HCT116 (cell line): ENCODE data around the gene MTHFD2L. TPM values are rescaled to one million over a fixed set of nuclear protein-coding genes. Genes with fewer than 3 reads are reported as not detected.

Experiments
- ATAC-seq: fragments of 200-7000 bp; cut with Tn5 transposase; 2 replicates; pipeline ENCODE4 v1.9.1; 2020; ENCODE audit warnings: mild to moderate bottlenecking, moderate library complexity
- BruUV-seq: library from RNA; stranded (reverse); fragments of 400-500 nt; replicated peaks from 2 replicates; lab custom pipeline; 2021; lab: Mats Ljungman, UMichigan
- CTCF ChIA-PET: fragments of 300-600 bp; sonication (Branson Sonifier 250); formaldehyde crosslinking; loops from one replicate; lab custom pipeline; 2021; ENCODE audit warnings: antibody characterized with exemption; lab: Charles Lee
- POLR2A ChIA-PET: fragments of 300-600, 350-600 bp; sonication (Branson Sonifier 250); formaldehyde crosslinking; loops from one replicate; lab custom pipeline; 2021; ENCODE audit warnings: antibody characterized with exemption; lab: Charles Lee
- RAD21 ChIA-PET, 2 experiments: fragments of 300-600 bp; sonication (Branson Sonifier 250); formaldehyde crosslinking; loops; one replicate each; lab custom pipeline; 2023; ENCODE audit warnings: low total read pairs in 2 of 2; ENCODE audit not compliant: uncharacterized antibody in 2 of 2, unreplicated experiment in 2 of 2, low non-redundant PET in 1 of 2; lab: Charles Lee
- DNase-seq: peaks from one replicate; pipeline ENCODE4 v3.0.0-alpha.2; 2010; ENCODE audit warnings: low read depth, low spot score
- H2AFZ ChIP-seq: fragments of 200-600 bp; shearing (Covaris generic), sonication (generic); 2 replicates; pipeline ENCODE4 v1.6.1; 2017; ENCODE audit warnings: low read depth, mixed run types, mixed read lengths, antibody characterized with exemption, low read length; ENCODE audit not compliant: poor library complexity, severe bottlenecking
- H3K27ac ChIP-seq: 2 replicates; pipeline ENCODE4 v1.5.1; 2012; ENCODE audit warnings: low read depth, low read length
- H3K27me3 ChIP-seq: fragments of 200-600 bp; sonication (generic); 2 replicates; pipeline ENCODE4 v1.6.1; 2016; ENCODE audit warnings: mixed run types, low read length, mixed read lengths; ENCODE audit not compliant: insufficient read depth
- H3K36me3 ChIP-seq, 2 experiments: fragments of 200-500 bp in 1 of 2; fragments of 200-600 bp in 1 of 2; sonication (Bioruptor generic) in 1 of 2; sonication (generic) in 1 of 2; 2 replicates each; pipeline versions ENCODE4 v1.5.1 to v1.6.1; 2014 to 2016; ENCODE audit warnings: low read length in 2 of 2, inconsistent platforms in 1 of 2, mixed read lengths in 1 of 2, mixed run types in 1 of 2; ENCODE audit not compliant: insufficient read depth in 2 of 2, control insufficient read depth in 1 of 2
- H3K4me1 ChIP-seq, 2 experiments: fragments of 200-600 bp in 1 of 2; sonication (generic) in 1 of 2; 2 replicates each; pipeline versions ENCODE4 v1.5.1 to v1.6.1; 2012 to 2017; ENCODE audit warnings: low read length in 2 of 2, inconsistent platforms in 1 of 2, mild to moderate bottlenecking in 1 of 2, mixed read lengths in 1 of 2, mixed run types in 1 of 2, moderate library complexity in 1 of 2; ENCODE audit not compliant: insufficient read depth in 2 of 2, control insufficient read depth in 1 of 2
- H3K4me2 ChIP-seq: fragments of 200-600 bp; sonication (generic); 2 replicates; pipeline ENCODE4 v1.6.1; 2017; ENCODE audit warnings: mixed run types, low read length, mixed read lengths
- H3K4me3 ChIP-seq, 2 experiments: fragments of 200-600 bp in 1 of 2; sonication (generic) in 1 of 2; replicated peaks in 1 of 2; 2 replicates each; pipeline ENCODE4 v1.5.1; 2011 to 2016; ENCODE audit warnings: low read length in 2 of 2, control low read depth in 1 of 2, low read depth in 1 of 2, mild to moderate bottlenecking in 1 of 2, mixed read lengths in 1 of 2, mixed run types in 1 of 2
- H3K79me2 ChIP-seq: fragments of 200-600 bp; sonication (generic); 2 replicates; pipeline ENCODE4 v1.6.1; 2017; ENCODE audit warnings: mild to moderate bottlenecking, mixed run types, low read length, moderate library complexity, mixed read lengths; ENCODE audit not compliant: insufficient read depth
- H3K9ac ChIP-seq: fragments of 200-600 bp; sonication (generic); 2 replicates; pipeline ENCODE4 v1.6.1; 2016; ENCODE audit warnings: low read length, mixed read lengths
- H3K9me2 ChIP-seq: fragments of 200-600 bp; sonication (generic), shearing (Covaris generic); 2 replicates; pipeline ENCODE4 v1.6.1; 2017; ENCODE audit warnings: mixed run types, mild to moderate bottlenecking, moderate library complexity; ENCODE audit not compliant: insufficient read depth
- H3K9me3 ChIP-seq, 2 experiments: fragments of 200-500 bp in 1 of 2; fragments of 200-600 bp in 1 of 2; sonication (Bioruptor generic) in 1 of 2; sonication (generic) in 1 of 2; 2 replicates each; pipeline ENCODE4 v1.6.1; 2014 to 2017; ENCODE audit warnings: low read length in 2 of 2, mixed read lengths in 2 of 2, inconsistent platforms in 1 of 2, low read depth in 1 of 2, mild to moderate bottlenecking in 1 of 2, mixed run types in 1 of 2, moderate library complexity in 1 of 2; ENCODE audit not compliant: control insufficient read depth in 1 of 2, insufficient read depth in 1 of 2
- H4K20me1 ChIP-seq: fragments of 200-600 bp; sonication (generic), shearing (Covaris generic); 2 replicates; pipeline ENCODE4 v1.6.1; 2017; ENCODE audit warnings: mixed run types, mild to moderate bottlenecking, moderate library complexity; ENCODE audit not compliant: insufficient read depth
- CEBPB ChIP-seq: IDR thresholded peaks from 2 replicates; pipeline ENCODE4 v1.6.1; 2012; ENCODE audit warnings: low read depth
- JUND ChIP-seq: IDR thresholded peaks from 2 replicates; pipeline ENCODE4 v1.6.1; 2012
- POLR2AphosphoS5 ChIP-seq: IDR thresholded peaks from 2 replicates; pipeline ENCODE4 v1.6.1; 2011; ENCODE audit warnings: mild to moderate bottlenecking, low read depth, low read length, moderate library complexity
- SIN3A ChIP-seq: IDR thresholded peaks from 2 replicates; pipeline ENCODE4 v1.6.1; 2012; ENCODE audit warnings: low read depth
- SRF ChIP-seq: IDR thresholded peaks from 2 replicates; pipeline ENCODE4 v1.6.1; 2012; ENCODE audit warnings: low read depth
- YY1 ChIP-seq: IDR thresholded peaks from 2 replicates; pipeline ENCODE4 v1.6.1; 2011; ENCODE audit warnings: low read length, low read depth, moderate library complexity, mild to moderate bottlenecking; ENCODE audit not compliant: insufficient replicate concordance; ENCODE audit errors: extremely low read depth
- ZFX ChIP-seq: fragments of 450-650 bp; IDR thresholded peaks from 2 replicates; pipeline ENCODE4 v1.6.1; 2017
- ZNF274 ChIP-seq: fragments of 200-500 bp; sonication (Bioruptor generic); IDR thresholded peaks from 2 replicates; pipeline ENCODE4 v1.6.1; 2014; ENCODE audit warnings: mild to moderate bottlenecking, low read depth, low read length, inconsistent platforms
- intact Hi-C: fragments of 100-400 bp; cut with micrococcal nuclease; formaldehyde crosslinking; loops from 2 replicates; pipeline ENCODE4 v1.10.0; 2022
- total RNA-seq: library from RNA; stranded (reverse); gene quantifications from one replicate; pipeline ENCODE4 v1.2.1, GENCODE V29; 2021; ENCODE audit not compliant: unreplicated experiment
- TF ChIP-seq, protein P1 (sequence below): IDR thresholded peaks from 2 replicates; pipeline ENCODE4 v1.6.1; 2011; ENCODE audit warnings: mild to moderate bottlenecking, low read length, moderate library complexity; ENCODE audit not compliant: insufficient replicate concordance; ENCODE audit errors: extremely low read depth
- TF ChIP-seq, protein P2 (sequence below): IDR thresholded peaks from 2 replicates; pipeline ENCODE4 v1.6.1; 2012; ENCODE audit warnings: low read depth
- TF ChIP-seq, protein P3 (sequence below), 3 experiments: fragments of 200-600 bp in 1 of 3; sonication (generic) in 1 of 3; IDR thresholded peaks in 2 of 3; conservative IDR thresholded peaks in 1 of 3; 2 replicates each; pipeline ENCODE4 v1.5.1; 2012 to 2017; ENCODE audit warnings: low read depth in 2 of 3, low read length in 2 of 3, antibody characterized with exemption in 1 of 3, borderline replicate concordance in 1 of 3, control low read depth in 1 of 3, mild to moderate bottlenecking in 1 of 3, mixed read lengths in 1 of 3, mixed run types in 1 of 3, moderate library complexity in 1 of 3; ENCODE audit not compliant: insufficient read depth in 1 of 3

MTHFD2L gene
- total RNA-seq, 1 experiment from 2014 or later: 15.0 TPM

DNA sequence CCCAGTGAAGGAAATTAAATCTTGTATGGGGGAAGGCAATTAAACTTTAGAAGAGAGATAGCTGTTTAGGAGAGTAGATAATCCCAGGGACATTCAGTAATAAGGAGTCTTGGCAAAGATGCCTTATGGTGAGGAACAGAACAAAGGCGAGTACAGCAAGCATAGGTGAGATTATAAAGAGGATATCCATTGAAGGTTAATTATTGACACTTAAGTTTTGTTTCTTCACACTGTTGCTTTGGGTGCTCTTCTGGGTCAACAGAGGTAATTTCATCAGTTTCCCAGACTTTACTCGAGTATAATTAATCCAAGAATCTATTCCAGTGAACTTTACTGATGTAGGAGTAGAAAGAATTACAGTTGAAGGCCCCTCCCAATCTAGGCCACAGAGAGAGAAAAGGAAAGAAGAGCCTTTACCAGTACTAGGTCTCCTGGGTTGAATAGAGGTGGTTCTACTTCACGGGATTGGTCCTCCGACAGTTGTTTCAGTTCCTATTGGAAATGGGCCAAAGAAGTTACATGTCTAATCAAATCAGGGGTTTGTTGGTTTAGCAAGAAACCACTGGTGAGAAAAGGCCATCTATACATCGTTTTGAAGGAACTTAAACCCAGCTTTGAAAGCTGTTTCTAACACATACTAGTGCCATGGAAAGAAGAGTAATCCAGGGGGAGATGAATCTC is 177.6 kb downstream of the MTHFD2L start:
- no peak overlapping the region for H3K27ac ChIP-seq
- H3K4me2 ChIP-seq: no peak overlapping the region
- RAD21 ChIA-PET: no interaction called here
- CTCF ChIA-PET: no interaction called here
- no peak for TF ChIP-seq YY1
- TF ChIP-seq SIN3A: no peak
- no peak for TF ChIP-seq JUND
- TF ChIP-seq ZNF274: no peak
- no peaks in the 10 kb centered on the region for H4K20me1 ChIP-seq
- no TSS peak for BruUV-seq
- ATAC-seq: no peak
- H3K4me1 ChIP-seq: peaks cover 0 to 9% of the 10 kb centered on the region in 2 experiments; a peak in 1 of 4 replicates
- POLR2A ChIA-PET: no interaction called here
- H3K36me3 ChIP-seq: no peaks in the 10 kb centered on the region
- no peak overlapping the region for H2AFZ ChIP-seq
- H3K79me2 ChIP-seq: no peaks in the 10 kb centered on the region
- no peak for DNase-seq
- no peaks in the 10 kb centered on the region for H3K27me3 ChIP-seq
- H3K9ac ChIP-seq: no peak overlapping the region
- intact Hi-C loops: no loop called here
- no peaks in the 10 kb centered on the region for H3K9me3 ChIP-seq
- no peaks in the 10 kb centered on the region for H3K9me2 ChIP-seq
- no peak overlapping the region for H3K4me3 ChIP-seq

DNA sequence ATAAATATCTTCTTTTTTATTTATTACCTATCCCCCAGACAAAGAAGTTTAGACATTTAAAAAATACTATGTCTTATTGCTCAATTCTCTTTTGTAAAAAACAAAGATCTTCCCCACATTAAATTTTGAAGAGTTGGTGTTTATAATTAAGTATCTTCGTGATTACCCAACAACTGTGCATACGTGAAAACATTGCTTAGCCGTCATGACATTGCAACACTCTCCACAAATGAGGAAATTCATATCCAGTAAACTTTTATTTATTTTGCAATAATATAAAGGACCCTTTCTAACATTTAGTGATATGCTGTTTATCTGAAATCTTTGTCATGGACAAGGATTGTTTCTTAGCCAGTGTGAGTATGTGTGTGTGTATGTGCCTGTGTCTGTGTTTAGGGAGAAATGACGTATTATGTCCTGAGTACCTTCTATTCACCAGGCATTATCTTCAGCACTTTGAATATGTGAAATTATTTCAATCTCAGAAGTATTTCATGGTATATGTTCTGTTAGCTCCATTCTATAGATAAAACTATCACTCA is 180.9 kb downstream of the MTHFD2L start:
- Histone ChIP-seq H2AFZ (no peak overlapping the region), H3K9me2 (no peaks in the 10 kb centered on the region), H3K4me1 (no peaks in the 10 kb centered on the region), H3K9ac (no peak overlapping the region), H3K79me2 (no peaks in the 10 kb centered on the region), H3K27ac (no peak overlapping the region), H3K4me2 (no peak overlapping the region), H3K4me3 (no peak overlapping the region), H3K36me3 (no peaks in the 10 kb centered on the region), H3K9me3 (peaks cover 0 to under 1% of the 10 kb centered on the region in 2 experiments; a peak in 2 of 4 replicates), H4K20me1 (no peaks in the 10 kb centered on the region), H3K27me3 (no peaks in the 10 kb centered on the region)
- POLR2A ChIA-PET: interaction anchor here (0.7 to 1.5 kb wide), 2 partner anchors 10 to 535 kb away, joined by 3 read pairs; no protein-coding TSS in a partner anchor
- CTCF ChIA-PET: no interaction called here
- intact Hi-C loops: no loop called here
- ATAC-seq: no peak
- BruUV-seq: no TSS peak
- RAD21 ChIA-PET: no interaction called here
- no peak for DNase-seq
- TF ChIP-seq SRF (no peak), POLR2AphosphoS5 (no peak), CEBPB (no peak), ZFX (no peak), YY1 (no peak)
- TF ChIP-seq, protein P1, sequence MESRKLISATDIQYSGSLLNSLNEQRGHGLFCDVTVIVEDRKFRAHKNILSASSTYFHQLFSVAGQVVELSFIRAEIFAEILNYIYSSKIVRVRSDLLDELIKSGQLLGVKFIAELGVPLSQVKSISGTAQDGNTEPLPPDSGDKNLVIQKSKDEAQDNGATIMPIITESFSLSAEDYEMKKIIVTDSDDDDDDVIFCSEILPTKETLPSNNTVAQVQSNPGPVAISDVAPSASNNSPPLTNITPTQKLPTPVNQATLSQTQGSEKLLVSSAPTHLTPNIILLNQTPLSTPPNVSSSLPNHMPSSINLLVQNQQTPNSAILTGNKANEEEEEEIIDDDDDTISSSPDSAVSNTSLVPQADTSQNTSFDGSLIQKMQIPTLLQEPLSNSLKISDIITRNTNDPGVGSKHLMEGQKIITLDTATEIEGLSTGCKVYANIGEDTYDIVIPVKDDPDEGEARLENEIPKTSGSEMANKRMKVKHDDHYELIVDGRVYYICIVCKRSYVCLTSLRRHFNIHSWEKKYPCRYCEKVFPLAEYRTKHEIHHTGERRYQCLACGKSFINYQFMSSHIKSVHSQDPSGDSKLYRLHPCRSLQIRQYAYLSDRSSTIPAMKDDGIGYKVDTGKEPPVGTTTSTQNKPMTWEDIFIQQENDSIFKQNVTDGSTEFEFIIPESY: no peak
- TF ChIP-seq, protein P2, sequence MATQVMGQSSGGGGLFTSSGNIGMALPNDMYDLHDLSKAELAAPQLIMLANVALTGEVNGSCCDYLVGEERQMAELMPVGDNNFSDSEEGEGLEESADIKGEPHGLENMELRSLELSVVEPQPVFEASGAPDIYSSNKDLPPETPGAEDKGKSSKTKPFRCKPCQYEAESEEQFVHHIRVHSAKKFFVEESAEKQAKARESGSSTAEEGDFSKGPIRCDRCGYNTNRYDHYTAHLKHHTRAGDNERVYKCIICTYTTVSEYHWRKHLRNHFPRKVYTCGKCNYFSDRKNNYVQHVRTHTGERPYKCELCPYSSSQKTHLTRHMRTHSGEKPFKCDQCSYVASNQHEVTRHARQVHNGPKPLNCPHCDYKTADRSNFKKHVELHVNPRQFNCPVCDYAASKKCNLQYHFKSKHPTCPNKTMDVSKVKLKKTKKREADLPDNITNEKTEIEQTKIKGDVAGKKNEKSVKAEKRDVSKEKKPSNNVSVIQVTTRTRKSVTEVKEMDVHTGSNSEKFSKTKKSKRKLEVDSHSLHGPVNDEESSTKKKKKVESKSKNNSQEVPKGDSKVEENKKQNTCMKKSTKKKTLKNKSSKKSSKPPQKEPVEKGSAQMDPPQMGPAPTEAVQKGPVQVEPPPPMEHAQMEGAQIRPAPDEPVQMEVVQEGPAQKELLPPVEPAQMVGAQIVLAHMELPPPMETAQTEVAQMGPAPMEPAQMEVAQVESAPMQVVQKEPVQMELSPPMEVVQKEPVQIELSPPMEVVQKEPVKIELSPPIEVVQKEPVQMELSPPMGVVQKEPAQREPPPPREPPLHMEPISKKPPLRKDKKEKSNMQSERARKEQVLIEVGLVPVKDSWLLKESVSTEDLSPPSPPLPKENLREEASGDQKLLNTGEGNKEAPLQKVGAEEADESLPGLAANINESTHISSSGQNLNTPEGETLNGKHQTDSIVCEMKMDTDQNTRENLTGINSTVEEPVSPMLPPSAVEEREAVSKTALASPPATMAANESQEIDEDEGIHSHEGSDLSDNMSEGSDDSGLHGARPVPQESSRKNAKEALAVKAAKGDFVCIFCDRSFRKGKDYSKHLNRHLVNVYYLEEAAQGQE: no peak
- TF ChIP-seq, protein P3, sequence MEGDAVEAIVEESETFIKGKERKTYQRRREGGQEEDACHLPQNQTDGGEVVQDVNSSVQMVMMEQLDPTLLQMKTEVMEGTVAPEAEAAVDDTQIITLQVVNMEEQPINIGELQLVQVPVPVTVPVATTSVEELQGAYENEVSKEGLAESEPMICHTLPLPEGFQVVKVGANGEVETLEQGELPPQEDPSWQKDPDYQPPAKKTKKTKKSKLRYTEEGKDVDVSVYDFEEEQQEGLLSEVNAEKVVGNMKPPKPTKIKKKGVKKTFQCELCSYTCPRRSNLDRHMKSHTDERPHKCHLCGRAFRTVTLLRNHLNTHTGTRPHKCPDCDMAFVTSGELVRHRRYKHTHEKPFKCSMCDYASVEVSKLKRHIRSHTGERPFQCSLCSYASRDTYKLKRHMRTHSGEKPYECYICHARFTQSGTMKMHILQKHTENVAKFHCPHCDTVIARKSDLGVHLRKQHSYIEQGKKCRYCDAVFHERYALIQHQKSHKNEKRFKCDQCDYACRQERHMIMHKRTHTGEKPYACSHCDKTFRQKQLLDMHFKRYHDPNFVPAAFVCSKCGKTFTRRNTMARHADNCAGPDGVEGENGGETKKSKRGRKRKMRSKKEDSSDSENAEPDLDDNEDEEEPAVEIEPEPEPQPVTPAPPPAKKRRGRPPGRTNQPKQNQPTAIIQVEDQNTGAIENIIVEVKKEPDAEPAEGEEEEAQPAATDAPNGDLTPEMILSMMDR (IDR thresholded peaks at IDR 0.05 in 2 of 3, conservative IDR thresholded peaks at IDR 0.05 in 1 of 3; ENCODE audit: borderline replicate concordance in 1 of 3, insufficient read depth in 1 of 3, low read depth in 2 of 3, low read length in 2 of 3): no peak
